ENCODE results near the gene PRSS36.

PRSS36 gene

DNA sequence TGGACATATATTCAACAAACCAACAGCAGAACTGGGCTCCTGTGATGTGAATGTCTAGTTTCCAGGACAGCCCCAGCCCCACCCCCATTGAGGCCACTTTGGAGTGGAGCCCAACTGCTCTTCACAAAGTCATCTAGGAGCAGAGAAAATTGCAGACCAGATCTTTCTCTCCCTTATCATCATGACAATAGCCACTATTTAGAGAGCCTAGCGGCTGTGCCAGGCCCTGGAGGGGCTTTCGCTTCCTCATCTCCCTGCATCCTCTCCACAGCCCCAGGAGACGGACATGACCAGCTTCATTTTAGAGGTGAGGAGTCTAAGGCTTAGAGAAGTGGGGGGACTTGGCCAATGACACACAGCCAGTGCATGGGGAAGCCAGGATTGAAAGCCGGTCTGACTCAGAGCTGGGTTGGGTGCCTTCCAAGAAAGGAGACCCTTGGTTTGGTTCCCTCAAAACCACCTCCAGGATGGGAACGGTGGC, 15.7 kb downstream of the PRSS36 start:
- H3K4me1 ChIP-seq (ENCODE audit: control insufficient read depth, low read length), result no peaks in the 10 kb centered on the region
- H3K4me2 ChIP-seq (ENCODE audit: low read length), result no peak overlapping the region
- no peak overlapping the region for H3K27ac ChIP-seq (ENCODE audit: low read depth, low read length)
- TF ChIP-seq, protein P1, sequence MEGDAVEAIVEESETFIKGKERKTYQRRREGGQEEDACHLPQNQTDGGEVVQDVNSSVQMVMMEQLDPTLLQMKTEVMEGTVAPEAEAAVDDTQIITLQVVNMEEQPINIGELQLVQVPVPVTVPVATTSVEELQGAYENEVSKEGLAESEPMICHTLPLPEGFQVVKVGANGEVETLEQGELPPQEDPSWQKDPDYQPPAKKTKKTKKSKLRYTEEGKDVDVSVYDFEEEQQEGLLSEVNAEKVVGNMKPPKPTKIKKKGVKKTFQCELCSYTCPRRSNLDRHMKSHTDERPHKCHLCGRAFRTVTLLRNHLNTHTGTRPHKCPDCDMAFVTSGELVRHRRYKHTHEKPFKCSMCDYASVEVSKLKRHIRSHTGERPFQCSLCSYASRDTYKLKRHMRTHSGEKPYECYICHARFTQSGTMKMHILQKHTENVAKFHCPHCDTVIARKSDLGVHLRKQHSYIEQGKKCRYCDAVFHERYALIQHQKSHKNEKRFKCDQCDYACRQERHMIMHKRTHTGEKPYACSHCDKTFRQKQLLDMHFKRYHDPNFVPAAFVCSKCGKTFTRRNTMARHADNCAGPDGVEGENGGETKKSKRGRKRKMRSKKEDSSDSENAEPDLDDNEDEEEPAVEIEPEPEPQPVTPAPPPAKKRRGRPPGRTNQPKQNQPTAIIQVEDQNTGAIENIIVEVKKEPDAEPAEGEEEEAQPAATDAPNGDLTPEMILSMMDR (IDR thresholded peaks at IDR 0.05; ENCODE audit: low read depth, low read length, poor library complexity, severe bottlenecking), result no peak
- no peak for TF ChIP-seq EZH2phosphoT487 (IDR thresholded peaks at IDR 0.05; ENCODE audit: borderline replicate concordance, low read length)
- no peaks in the 10 kb centered on the region for H4K20me1 ChIP-seq (ENCODE audit: control insufficient read depth, insufficient read depth, low read depth, low read length)
- H3K27me3 ChIP-seq (ENCODE audit: control insufficient read depth, low read length), result no peaks in the 10 kb centered on the region
- H3K9me2 ChIP-seq (replicated peaks; ENCODE audit: control insufficient read depth, low read length), result no peaks in the 10 kb centered on the region
- H3F3A ChIP-seq (ENCODE audit: control insufficient read depth, insufficient read depth), result no peaks in the 10 kb centered on the region
- no peaks in the 10 kb centered on the region for H3K79me2 ChIP-seq (ENCODE audit: control insufficient read depth, low read length)
- H3K9me3 ChIP-seq (ENCODE audit: control insufficient read depth, insufficient read depth, low read length), result no peaks in the 10 kb centered on the region
- H3K36me3 ChIP-seq (ENCODE audit: control insufficient read depth, low read length), result peaks cover 12% of the 10 kb centered on the region
- no peak overlapping the region for H3K4me3 ChIP-seq (ENCODE audit: low read length)

DNA sequence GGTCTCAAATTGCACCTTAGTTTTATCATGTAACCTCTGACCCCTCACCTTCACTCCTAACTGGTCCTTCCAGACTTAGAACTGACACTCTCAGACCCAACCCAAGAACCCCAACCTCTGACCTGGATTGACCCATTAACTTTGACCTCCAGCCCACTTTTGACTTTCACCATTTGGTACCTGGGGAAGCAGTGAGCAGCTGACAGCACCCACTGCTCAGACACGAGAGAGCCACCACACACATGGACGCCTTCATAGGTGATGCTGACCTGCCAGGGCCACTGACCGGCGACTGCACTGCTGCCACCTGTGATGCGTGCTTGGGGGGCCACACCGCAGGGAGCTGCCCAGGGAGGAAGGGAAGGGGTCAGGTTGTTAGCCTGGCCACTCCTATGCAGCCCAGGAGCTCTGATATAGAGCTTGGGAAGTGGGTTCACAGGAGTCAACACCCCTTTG, 16.8 kb downstream of the PRSS36 start:
- H4K20me1 ChIP-seq (ENCODE audit: control insufficient read depth, insufficient read depth, low read depth, low read length), result no peaks in the 10 kb centered on the region
- no peak overlapping the region for H3K4me2 ChIP-seq (ENCODE audit: low read length)
- no peaks in the 10 kb centered on the region for H3K4me1 ChIP-seq (ENCODE audit: control insufficient read depth, low read length)
- no peaks in the 10 kb centered on the region for H3K27me3 ChIP-seq (ENCODE audit: control insufficient read depth, low read length)
- no peaks in the 10 kb centered on the region for H3K79me2 ChIP-seq (ENCODE audit: control insufficient read depth, low read length)
- no peaks in the 10 kb centered on the region for H3K9me3 ChIP-seq (ENCODE audit: control insufficient read depth, insufficient read depth, low read length)
- no peak for TF ChIP-seq EZH2phosphoT487 (IDR thresholded peaks at IDR 0.05; ENCODE audit: borderline replicate concordance, low read length)
- TF ChIP-seq, protein P1 (IDR thresholded peaks at IDR 0.05; ENCODE audit: low read depth, low read length, poor library complexity, severe bottlenecking), result no peak
- H3K36me3 ChIP-seq (ENCODE audit: control insufficient read depth, low read length), result peaks cover 12% of the 10 kb centered on the region
- H3K4me3 ChIP-seq (ENCODE audit: low read length), result no peak overlapping the region
- no peaks in the 10 kb centered on the region for H3K9me2 ChIP-seq (replicated peaks; ENCODE audit: control insufficient read depth, low read length)
- H3K27ac ChIP-seq (ENCODE audit: low read depth, low read length), result no peak overlapping the region
- no peaks in the 10 kb centered on the region for H3F3A ChIP-seq (ENCODE audit: control insufficient read depth, insufficient read depth)

DNA sequence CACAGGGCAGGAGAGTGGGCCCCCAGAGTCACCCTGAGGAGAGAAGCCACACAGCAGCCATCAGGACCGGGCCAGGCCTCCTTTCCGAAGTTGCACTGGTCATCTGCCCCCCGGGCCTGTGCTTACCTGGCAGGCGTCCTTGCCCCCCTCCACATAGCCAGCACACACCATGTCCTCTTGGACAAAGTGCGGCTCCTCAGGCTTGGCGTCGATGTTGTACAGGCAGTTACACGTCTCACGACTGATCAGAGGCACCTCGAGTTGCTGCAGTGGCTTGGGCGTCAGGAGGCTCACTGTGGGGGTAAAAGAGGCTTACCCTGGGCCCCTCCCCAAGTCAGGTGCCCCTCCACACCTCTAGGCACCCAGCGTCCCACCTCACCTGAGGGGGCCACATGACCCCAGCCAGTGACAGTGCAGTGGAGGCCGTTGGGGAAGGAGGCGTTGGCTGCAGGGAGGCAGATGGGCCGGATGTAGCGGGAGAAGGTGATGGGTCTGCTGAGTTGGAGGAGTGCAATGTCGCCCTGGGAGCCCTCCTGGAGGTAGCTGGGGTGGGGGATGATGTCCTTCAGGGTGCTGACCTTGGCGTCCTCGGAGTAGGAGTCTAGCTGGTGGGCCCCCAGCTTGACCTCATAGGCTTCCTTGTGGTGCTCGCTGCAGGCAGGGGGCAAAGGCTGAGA, 17.4 kb downstream of the PRSS36 start:
- Histone ChIP-seq H3K4me1 (ENCODE audit: control insufficient read depth, low read length) (no peaks in the 10 kb centered on the region), H3K27ac (ENCODE audit: low read depth, low read length) (no peak overlapping the region), H4K20me1 (ENCODE audit: control insufficient read depth, insufficient read depth, low read depth, low read length) (no peaks in the 10 kb centered on the region), H3K4me3 (ENCODE audit: low read length) (no peak overlapping the region), H3F3A (ENCODE audit: control insufficient read depth, insufficient read depth) (no peaks in the 10 kb centered on the region), H3K36me3 (ENCODE audit: control insufficient read depth, low read length) (peaks cover 12% of the 10 kb centered on the region), H3K4me2 (ENCODE audit: low read length) (no peak overlapping the region), H3K9me3 (ENCODE audit: control insufficient read depth, insufficient read depth, low read length) (no peaks in the 10 kb centered on the region), H3K9me2 (replicated peaks; ENCODE audit: control insufficient read depth, low read length) (no peaks in the 10 kb centered on the region), H3K79me2 (ENCODE audit: control insufficient read depth, low read length) (no peaks in the 10 kb centered on the region), H3K27me3 (ENCODE audit: control insufficient read depth, low read length) (no peaks in the 10 kb centered on the region)
- TF ChIP-seq, protein P1 (IDR thresholded peaks at IDR 0.05; ENCODE audit: low read depth, low read length, poor library complexity, severe bottlenecking), result no peak
- TF ChIP-seq EZH2phosphoT487 (IDR thresholded peaks at IDR 0.05; ENCODE audit: borderline replicate concordance, low read length), result no peak
